Hepatocyte (in vitro differentiated cells): Measurements from ENCODE around the gene ASCC2.
"Not testable (repeated sequence)": the region's sequence is repeated elsewhere in the genome, so short reads cannot be mapped to it uniquely, and the experiment has no call there.

Experiments used
- CTCF ChIP-seq: fragments of 200-600 bp; sonication (generic); IDR thresholded peaks from 2 replicates; pipeline ENCODE4 v1.5.1; 2016; ENCODE audit warnings: antibody characterized with exemption, mild to moderate bottlenecking; ENCODE audit not compliant: poor library complexity
- EZH2 ChIP-seq: fragments of 200-600 bp; sonication (generic); IDR thresholded peaks from 2 replicates; pipeline ENCODE4 v1.6.1; 2016; ENCODE audit warnings: antibody characterized with exemption, mild to moderate bottlenecking, borderline replicate concordance

- not testable (repeated sequence) for TF ChIP-seq CTCF, EZH2
Observed at GRCh38 chr22:29859030-29859429, 21.0 kb upstream of the ASCC2 start.
